Measurements from ENCODE around the gene APOC4.

GRCh38 chr19:44924243-44924725, 17.8 kb upstream of the APOC4 start:
- TF ChIP-seq CTCF (IDR thresholded peaks at IDR 0.05 in 4 of 5, conservative IDR thresholded peaks at IDR 0.05 in 1 of 5) (no peak), POLR2A (IDR thresholded peaks at IDR 0.05) (no peak)

Data from gastrocnemius medialis (tissue), 4 donors.